Measurements from ENCODE around the gene ZNF512.

DNA sequence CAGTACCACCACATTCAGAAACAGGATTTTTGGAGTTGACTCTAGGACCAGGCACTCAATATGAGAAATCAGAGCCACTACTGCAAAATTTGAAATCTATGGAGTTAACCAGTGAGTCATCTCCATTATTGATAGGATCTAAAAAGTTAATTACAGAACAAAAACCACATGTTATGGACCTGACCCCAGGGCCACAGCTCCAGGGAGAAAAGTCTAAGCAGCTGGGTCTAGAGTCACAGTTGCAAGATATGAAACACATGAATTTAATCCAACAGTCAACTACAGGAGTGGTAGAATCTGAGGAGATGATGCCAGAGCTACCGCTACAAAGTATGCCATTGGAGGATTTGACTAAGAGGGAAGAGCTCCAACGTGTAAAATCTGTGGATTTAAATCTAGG, 13.4 kb upstream of the ZNF512 start:
- TF ChIP-seq POLR2AphosphoS5 (IDR thresholded peaks at IDR 0.05; ENCODE audit: low read depth, low read length) (no peak), POLR2A (IDR thresholded peaks at IDR 0.05; ENCODE audit: low read depth, low read length) (no peak)
